GM12878 (cell line): Measurements from ENCODE around the gene ARHGAP27. TPM values are rescaled to one million over a fixed set of nuclear protein-coding genes. Genes with fewer than 3 reads are reported as not detected.

Experiments
- BACH1 ChIP-seq: fragments of 450-650 bp; IDR thresholded peaks from 2 replicates; pipeline ENCODE4 v1.6.1; 2017; ENCODE audit warnings: mild to moderate bottlenecking, borderline replicate concordance
- CEBPB ChIP-seq, 2 experiments: fragments of 150-350 bp in 1 of 2; IDR thresholded peaks; 2 replicates each; pipeline ENCODE4 v1.6.1; 2012 to 2014; ENCODE audit warnings: low read depth in 2 of 2, low read length in 2 of 2, borderline replicate concordance in 1 of 2, inconsistent platforms in 1 of 2
- CUX1 ChIP-seq: IDR thresholded peaks from 2 replicates; pipeline ENCODE4 v1.6.1; 2012; ENCODE audit warnings: improper control_type of control experiment, low read depth, low read length; ENCODE audit not compliant: insufficient replicate concordance
- HCFC1 ChIP-seq: fragments of 150-350 bp; IDR thresholded peaks from 2 replicates; pipeline ENCODE4 v1.6.1; 2014; ENCODE audit warnings: low read length
- LARP7 ChIP-seq: fragments of 450-650 bp; IDR thresholded peaks from 2 replicates; pipeline ENCODE4 v1.6.1; 2017; ENCODE audit warnings: mild to moderate bottlenecking
- MEF2B ChIP-seq: fragments of 450-650 bp; IDR thresholded peaks from 2 replicates; pipeline ENCODE4 v1.6.1; 2018; ENCODE audit warnings: mild to moderate bottlenecking, moderate library complexity; ENCODE audit not compliant: partially characterized antibody, poor library complexity, severe bottlenecking
- NBN ChIP-seq: fragments of 450-650 bp; IDR thresholded peaks from 2 replicates; pipeline ENCODE4 v1.6.1; 2016
- PBX3 ChIP-seq: IDR thresholded peaks from 2 replicates; pipeline ENCODE4 v1.6.1; 2011; ENCODE audit warnings: mild to moderate bottlenecking, low read depth, low read length, moderate library complexity; ENCODE audit not compliant: insufficient replicate concordance
- PKNOX1 ChIP-seq: fragments of 450-650 bp; IDR thresholded peaks from 2 replicates; pipeline ENCODE4 v1.6.1; 2016; ENCODE audit warnings: mild to moderate bottlenecking
- SMC3 ChIP-seq: IDR thresholded peaks from 2 replicates; pipeline ENCODE4 v1.6.1; 2011; ENCODE audit warnings: low read length, improper control_type of control experiment, borderline replicate concordance
- TARDBP ChIP-seq: IDR thresholded peaks from 2 replicates; pipeline ENCODE4 v1.6.1; 2016; ENCODE audit warnings: borderline replicate concordance
- YY1 ChIP-seq: IDR thresholded peaks from 2 replicates; pipeline ENCODE4 v1.6.1; 2011; ENCODE audit warnings: low read depth, mild to moderate bottlenecking, low read length
- ZBTB33 ChIP-seq: fragments of 450-650 bp; IDR thresholded peaks from 2 replicates; pipeline ENCODE4 v1.6.1; 2017; ENCODE audit warnings: mild to moderate bottlenecking
- ZBTB4 ChIP-seq: fragments of 450-650 bp; formaldehyde crosslinking; IDR thresholded peaks from 2 replicates; pipeline ENCODE4 v1.4.0; 2022; ENCODE audit warnings: mild to moderate bottlenecking, moderate library complexity
- ZNF274 ChIP-seq: IDR thresholded peaks from one replicate; pipeline ENCODE4 v1.8.0; 2011; ENCODE audit not compliant: insufficient read length, insufficient read depth
- ZNF384 ChIP-seq: IDR thresholded peaks from 2 replicates; pipeline ENCODE4 v1.6.1; 2012; ENCODE audit warnings: low read depth, mild to moderate bottlenecking, low read length, improper control_type of control experiment, borderline replicate concordance
- polyA plus RNA-seq, 11 experiments: library from polyadenylated mRNA; depleted of rRNA in 4 of 11; unstranded in 6 of 11; stranded (reverse) in 5 of 11; fragments of >200 nt; fragmentation: Nextera tagmentation in 4 of 11; fragmentation: Illumina TruSeq in 1 of 11; extraction: Ambion mirVana in 4 of 11; extraction: Trizol in 1 of 11; gene quantifications; 1 replicate in 1 of 11; 2 replicates in 10 of 11; pipeline versions ENCODE4 v1.2.1 to v1.2.3, GENCODE V29; 2011 to 2016; ENCODE audit warnings: inconsistent platforms in 2 of 11, missing spikeins in 2 of 11, low read depth in 1 of 11
- total RNA-seq, 4 experiments: library from RNA; depleted of rRNA in 3 of 4; stranded (reverse); fragments of >200 nt in 3 of 4; fragmentation: Illumina TruSeq in 1 of 4; extraction: Trizol in 1 of 4; gene quantifications; 2 replicates each; pipeline versions ENCODE4 v1.2.1 to v1.2.3, GENCODE V29; 2013 to 2021

Gene ARHGAP27
- total and polyA plus RNA-seq, 10 of the 15 experiments (the other 5 are each of a cell fraction or from before 2014, with no cell fraction given) = 0.64 to 45.7 (median 17.7) TPM

- TF ChIP-seq BACH1 = peak; percentile 65; the same call in 1 of the 2 replicates
- TF ChIP-seq NBN = peak; percentile 72; the same call in 1 of the 2 replicates
- TF ChIP-seq ZNF274 = no peak
- TF ChIP-seq ZBTB33 = 0 out of 2 replicates have a peak, but pooled peaks have one; percentile 22
- TF ChIP-seq TARDBP = no peak
- TF ChIP-seq ZBTB4 (CRISPR knock-in tag) = no peak
- TF ChIP-seq YY1 = peak; percentile 71
- no peak for TF ChIP-seq CEBPB (IDR thresholded peaks at IDR 0.05; ENCODE audit: borderline replicate concordance in 1 of 2, low read depth in 2 of 2, low read length in 2 of 2)
- TF ChIP-seq LARP7 = peak; percentile 67; the same call in 1 of the 2 replicates
- TF ChIP-seq PBX3 = no peak
- TF ChIP-seq CUX1 = no peak
- TF ChIP-seq PKNOX1 = peak; percentile 85
- peak; percentile 84 for TF ChIP-seq SMC3
- TF ChIP-seq MEF2B = peak; percentile 30
- TF ChIP-seq HCFC1 = 0 out of 2 replicates have a peak, but pooled peaks have one; percentile 19
- no peak for TF ChIP-seq ZNF384
These were observed 4.5 kb downstream of the ARHGAP27 start (continued) for GRCh38 chr17:45428050-45428617.
